CD4-positive, alpha-beta T cell treated with Interleukin-4 for 4 hours (primary cell): ENCODE results near the gene ENTPD2.
"Not testable (repeated sequence)": the region's sequence is repeated elsewhere in the genome, so short reads cannot be mapped to it uniquely, and the experiment has no call there.

Experiments used
- DNase-seq: peaks from one replicate; pipeline ENCODE4 v3.0.0-alpha.2; 2020

Gene ENTPD2

DNA sequence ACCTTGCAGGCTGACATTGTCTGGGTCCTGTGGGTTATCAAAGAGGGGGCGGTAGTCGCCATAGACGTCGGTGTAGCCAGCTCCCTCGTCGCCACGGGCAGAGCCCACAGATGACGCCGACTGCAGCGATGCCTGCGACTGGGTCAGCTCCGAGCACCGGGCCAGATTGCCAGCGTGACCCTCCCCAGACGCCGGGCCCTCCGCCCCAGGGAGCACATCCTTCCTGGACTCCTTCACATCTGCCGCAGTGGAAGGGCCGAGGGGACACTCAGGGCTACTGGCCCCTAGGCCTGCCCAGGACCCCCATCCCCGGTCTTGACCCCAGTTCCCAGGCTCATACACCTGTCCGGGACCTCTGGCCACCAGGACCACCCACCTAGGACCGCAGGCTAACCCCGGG, 39.7 kb downstream of the ENTPD2 start:
- no peak for DNase-seq

- no peak for DNase-seq
These were observed 40.3 kb downstream of the ENTPD2 start for GRCh38 chr9:137013571-137013940.

DNA sequence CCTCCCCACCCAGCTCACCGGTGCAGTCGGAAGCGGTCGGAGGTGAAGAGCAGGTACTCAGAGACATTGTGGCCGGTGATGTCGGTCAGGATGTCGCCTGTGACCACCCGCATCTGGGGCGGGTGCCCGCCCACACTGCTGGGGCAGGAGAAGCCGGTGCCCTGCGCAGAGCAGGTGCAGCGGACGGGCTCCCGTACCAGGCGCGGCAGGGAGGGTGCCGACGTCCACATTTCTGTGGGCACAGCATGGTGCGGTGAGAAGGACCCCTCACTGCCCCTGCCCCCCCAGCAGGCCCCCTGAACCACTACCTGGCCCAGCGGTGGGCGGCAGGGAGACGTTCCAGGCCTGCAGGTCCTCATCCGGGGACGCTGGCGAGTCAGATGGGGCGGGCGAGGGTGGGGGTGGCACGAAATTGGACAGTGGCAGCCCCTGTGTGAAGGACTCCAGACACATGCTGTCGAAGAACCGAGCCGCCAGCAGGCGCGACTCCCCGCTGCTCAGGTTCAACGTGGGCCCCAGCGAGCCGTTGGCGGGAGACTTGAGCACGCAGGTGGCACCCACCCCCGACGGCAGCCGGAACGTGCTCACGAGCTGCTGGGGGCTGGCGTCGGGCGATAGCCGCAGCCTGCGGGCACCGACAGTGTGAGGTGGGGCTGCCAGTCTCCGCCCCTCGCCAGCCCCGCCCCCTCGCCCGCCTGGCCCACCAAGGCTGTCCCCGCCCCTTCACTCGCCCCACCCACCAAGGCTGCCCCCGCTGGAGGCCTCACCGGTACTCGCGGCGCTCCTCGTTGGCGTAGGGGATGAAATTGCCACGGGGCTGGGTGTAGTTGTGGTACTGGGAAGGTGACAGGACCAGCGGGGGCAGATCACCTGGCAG, 40.9 kb downstream of the ENTPD2 start:
- DNase-seq: no peak

DNA sequence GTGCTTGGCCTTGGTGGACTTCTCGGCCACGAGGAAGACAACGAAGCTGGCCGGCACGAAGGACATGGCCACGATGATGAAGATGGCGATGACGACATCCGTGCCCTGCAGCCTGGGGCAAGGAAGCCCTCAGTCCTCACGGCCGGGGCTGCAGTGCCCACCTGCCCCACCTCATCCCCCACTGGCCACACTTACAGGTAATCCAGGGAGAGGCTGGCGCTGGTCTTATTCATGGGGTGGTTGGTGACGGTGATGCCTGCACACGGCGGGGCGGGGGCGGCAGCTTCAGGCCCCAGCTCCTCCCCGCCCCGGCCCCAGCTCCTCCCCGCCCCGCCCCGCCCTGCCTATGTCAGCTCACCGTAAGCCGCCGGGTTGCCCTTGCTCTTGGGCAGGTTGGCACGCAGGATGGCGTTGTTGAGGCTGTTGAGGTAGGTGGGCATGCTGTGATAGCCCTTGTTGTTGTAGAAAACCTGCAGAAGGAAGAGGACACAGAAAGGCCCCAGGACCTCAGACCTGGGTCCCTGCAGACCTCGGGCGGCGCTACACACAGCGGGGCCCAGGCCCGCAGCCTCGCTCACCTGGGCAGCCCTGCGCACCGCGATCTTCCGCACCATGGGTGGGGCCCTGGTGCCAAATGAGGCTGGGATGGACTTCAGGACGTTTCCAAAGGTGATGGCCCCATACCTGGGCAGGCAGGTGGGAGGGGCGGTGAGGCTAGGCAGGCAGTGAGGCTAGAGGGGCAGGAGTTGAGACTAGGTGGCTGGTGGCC, 41.8 kb downstream of the ENTPD2 start:
- DNase-seq: no peak

- no peak for DNase-seq
These were observed 42.7 kb downstream of the ENTPD2 start for GRCh38 chr9:137011156-137011555.

- no peak for DNase-seq
These were observed 43.7 kb downstream of the ENTPD2 start for GRCh38 chr9:137009938-137010732.

DNA sequence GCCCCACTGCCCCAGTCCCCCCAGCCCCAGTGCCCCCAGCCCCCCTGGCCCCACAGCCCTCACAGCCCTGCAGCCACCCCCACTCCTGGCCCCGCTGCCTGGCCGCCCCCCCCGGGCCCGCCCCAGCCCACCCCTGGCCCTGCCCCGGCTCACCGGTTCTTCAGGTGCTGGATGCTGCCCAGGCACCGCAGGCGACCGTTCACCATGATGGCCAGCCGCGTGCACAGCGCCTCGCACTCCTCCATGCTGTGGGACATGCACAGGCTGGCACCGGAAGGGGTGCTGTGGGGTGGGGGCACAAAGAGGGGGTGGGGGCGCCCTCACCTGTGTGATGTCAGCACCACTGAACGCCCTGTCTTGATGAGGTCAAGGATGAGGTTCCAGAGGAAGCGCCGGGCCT, 44.6 kb downstream of the ENTPD2 start:
- no peak for DNase-seq

DNA sequence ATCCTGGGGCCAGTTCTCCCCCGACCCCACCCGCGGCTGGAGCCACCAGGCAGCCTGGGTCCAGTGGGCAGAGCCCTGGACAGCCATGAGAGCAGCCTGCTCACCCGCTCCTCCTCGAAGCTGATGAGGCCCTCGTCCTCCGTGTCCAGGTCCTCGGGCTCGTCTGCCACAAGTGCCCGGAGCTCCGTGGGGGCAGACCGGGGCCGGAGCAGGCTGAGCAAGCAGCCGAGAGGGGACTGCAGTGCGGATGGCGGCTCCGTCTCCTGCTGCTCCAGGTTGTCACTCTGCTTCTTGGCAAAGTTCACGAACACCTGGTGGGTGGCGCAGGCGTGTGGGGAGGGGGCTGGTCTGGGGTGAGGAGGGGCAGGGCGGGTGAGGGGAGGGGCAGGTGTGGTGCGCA, 45.5 kb downstream of the ENTPD2 start:
- no peak for DNase-seq

DNA sequence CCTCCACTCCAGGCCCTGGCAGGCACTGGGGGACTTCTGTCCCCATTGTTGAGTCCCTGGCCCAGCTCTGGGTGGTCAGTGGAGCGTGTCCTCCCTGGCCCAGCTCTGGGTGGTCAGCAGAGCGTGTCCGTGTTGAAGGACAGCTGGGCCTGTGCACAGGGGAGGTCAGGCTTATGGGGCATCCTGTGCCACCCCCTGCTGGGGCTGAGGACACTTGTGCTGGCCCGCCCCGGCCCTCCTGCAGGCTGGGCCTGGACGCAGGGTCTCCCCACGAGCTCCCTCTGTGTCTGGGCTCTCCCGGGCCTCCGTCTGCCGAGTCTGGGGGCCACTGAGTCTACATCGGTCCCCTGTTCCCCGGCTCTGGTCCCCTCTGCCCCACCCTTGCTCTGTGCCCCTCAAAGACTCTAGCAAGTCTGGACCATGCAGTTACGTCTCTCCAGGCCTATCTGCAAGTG, 46.0 kb downstream of the ENTPD2 start:
- no peak for DNase-seq

DNA sequence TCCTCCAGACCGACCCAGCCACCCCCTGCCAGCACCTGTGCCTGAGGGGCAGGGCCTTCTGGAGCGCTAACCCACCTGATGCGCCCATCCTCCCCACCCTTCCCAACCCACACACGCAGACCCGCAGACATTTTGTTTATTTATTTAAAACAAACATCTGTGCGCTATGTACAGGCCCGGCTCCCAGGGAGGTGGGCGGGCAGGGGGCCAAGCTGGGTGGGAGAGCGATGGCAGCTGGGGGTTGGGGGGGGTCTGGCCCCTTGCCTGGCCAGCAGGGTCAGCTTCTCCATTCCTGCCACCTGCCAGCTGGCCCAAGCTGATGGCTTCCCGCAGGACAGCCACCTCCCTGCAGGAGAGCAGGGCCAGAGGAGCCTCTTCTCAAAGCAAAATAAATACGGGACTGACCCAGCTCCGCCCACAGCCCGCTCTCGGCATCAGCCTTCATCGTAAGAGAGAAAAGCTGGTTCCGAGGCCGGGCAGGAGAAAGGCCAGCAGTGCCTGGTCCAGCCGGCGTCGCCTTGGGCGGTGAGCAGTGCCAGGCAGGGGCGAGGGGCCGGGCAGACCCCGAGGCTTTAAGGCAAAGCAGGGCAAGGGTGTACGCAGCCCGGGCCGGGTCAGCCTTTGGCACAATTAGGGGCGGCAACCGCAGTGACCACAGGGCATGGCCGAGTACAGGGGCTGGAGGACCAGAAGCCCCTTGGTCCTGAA, 46.6 kb downstream of the ENTPD2 start:
- DNase-seq: no peak

- DNase-seq: no peak
These were observed 47.5 kb downstream of the ENTPD2 start for GRCh38 chr9:137006116-137007003.

GRCh38 chr9:137004285-137004684, 49.6 kb downstream of the ENTPD2 start:
- DNase-seq: not testable (repeated sequence)

DNA sequence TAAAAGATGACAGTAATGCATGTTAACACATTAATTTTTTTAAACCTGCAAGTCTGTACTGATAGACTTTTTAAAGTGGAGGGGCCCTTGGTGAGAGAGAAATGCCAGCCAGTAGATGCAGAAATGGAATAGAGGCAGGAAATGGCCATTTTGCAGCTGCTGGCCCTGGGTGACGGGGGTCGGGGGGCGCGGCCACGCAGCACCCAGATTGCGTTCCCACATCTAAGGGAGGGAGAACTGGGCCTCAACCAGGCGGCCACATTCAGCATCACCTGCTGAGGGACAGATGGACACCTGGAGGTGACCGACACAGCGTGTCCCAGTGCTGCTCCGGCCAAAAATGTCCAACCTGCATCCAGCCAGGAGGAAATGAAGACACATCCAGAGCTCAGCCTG, 51.2 kb downstream of the ENTPD2 start:
- DNase-seq: no peak

- DNase-seq: no peak
These were observed 51.8 kb downstream of the ENTPD2 start for GRCh38 chr9:137001857-137002645.

DNA sequence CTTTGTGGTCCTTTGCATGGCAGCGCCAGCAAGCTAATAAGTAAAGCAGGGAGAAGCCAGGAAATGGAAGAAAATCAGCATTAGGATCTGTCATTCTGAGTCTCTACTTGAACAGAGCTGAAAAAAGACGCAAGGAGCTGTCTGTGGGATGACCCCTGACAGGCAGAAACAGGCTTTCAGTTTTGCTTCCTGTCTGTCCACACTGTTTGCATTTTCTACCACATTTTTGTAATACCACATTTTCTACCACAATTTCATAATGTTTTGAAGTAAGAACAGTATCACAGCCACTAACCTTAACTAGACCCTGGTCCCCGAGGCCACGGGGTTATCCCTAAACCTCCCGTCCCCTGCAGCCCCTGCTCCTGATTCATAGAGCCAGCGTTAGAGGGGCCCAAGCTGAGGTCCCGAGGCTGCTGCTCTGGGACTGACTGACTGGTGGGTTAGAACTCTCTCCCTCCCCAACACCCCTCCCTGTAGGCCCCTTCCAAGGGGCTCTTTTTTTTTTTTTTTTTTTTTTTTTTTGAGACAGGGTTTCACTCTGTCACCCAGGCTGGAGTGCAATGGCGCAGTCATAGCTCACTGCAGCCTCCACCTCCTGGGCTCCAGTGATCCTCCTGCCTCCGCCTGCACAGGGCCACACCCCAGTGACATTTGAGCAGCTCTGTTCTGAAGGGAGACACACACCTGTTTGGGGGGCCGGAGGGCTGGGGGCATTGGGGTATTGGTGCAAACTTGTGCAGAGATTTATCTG, 53.5 kb downstream of the ENTPD2 start:
- DNase-seq: peak; percentile 44
